Osteocyte (in vitro differentiated cells): ENCODE results near the gene GLG1. TPM values are rescaled to one million over a fixed set of nuclear protein-coding genes. Genes with fewer than 3 reads are reported as not detected.

Experiments used
- DNase-seq: peaks from one replicate; pipeline ENCODE4 v3.0.0; 2021; ENCODE audit warnings: mixed read lengths; ENCODE audit not compliant: unreplicated experiment; ENCODE audit errors: extremely low spot score
- H3K27ac Mint-ChIP-seq: one replicate; pipeline ENCODE4 v1.8.0; 2021; ENCODE audit warnings: mild to moderate bottlenecking, mixed read lengths; ENCODE audit not compliant: unreplicated experiment
- H3K27me3 Mint-ChIP-seq: one replicate; pipeline ENCODE4 v1.8.0; 2021; ENCODE audit warnings: mixed read lengths; ENCODE audit not compliant: unreplicated experiment
- H3K36me3 Mint-ChIP-seq: one replicate; pipeline ENCODE4 v1.8.0; 2021; ENCODE audit warnings: mixed read lengths; ENCODE audit not compliant: unreplicated experiment
- H3K4me1 Mint-ChIP-seq: one replicate; pipeline ENCODE4 v1.8.0; 2021; ENCODE audit warnings: mixed read lengths; ENCODE audit not compliant: unreplicated experiment
- H3K4me3 Mint-ChIP-seq: one replicate; pipeline ENCODE4 v1.8.0; 2021; ENCODE audit warnings: mild to moderate bottlenecking, moderate library complexity, mixed read lengths; ENCODE audit not compliant: unreplicated experiment
- H3K9me3 Mint-ChIP-seq: one replicate; pipeline ENCODE4 v1.8.0; 2021; ENCODE audit warnings: mixed read lengths; ENCODE audit not compliant: unreplicated experiment
- CTCF ChIP-seq: fragments of 200-600 bp; sonication (generic); IDR thresholded peaks from 2 replicates; pipeline ENCODE4 v1.5.0; 2021; ENCODE audit warnings: antibody characterized with exemption, mild to moderate bottlenecking, moderate library complexity
- total RNA-seq: library from RNA; stranded (reverse); gene quantifications from 2 replicates; pipeline ENCODE4 v1.2.1, GENCODE V29; 2021

GLG1 gene
- total RNA-seq, 1 donor from 2014 or later = 241 TPM

DNA sequence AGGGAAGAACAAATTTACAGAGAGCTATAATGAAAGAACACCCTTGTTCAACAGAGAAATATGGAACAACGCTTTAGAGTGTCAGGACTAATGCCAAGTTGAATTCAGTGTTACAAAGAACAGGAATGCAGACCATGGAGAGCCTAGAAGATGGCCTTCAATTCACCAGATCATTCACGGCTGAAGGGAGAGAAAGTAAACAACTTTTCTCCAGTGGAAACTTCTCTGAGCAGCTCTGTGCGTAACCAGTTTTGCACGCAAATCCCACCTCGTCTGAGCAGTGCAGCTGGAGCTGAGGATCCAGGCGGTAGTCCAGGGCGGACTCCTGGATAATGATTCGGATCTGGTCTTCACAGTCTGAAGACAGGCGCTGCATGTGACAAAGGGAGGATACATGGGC lies 145.1 kb downstream of the GLG1 start:
- H3K36me3 Mint-ChIP-seq = peaks cover 64% of the 10 kb centered on the region
- no peak for DNase-seq
- H3K9me3 Mint-ChIP-seq = no peaks in the 10 kb centered on the region
- H3K4me3 Mint-ChIP-seq = no peak overlapping the region
- no peaks in the 10 kb centered on the region for H3K27me3 Mint-ChIP-seq
- H3K4me1 Mint-ChIP-seq = no peaks in the 10 kb centered on the region
- no peak for TF ChIP-seq CTCF
- H3K27ac Mint-ChIP-seq = no peak overlapping the region

DNA sequence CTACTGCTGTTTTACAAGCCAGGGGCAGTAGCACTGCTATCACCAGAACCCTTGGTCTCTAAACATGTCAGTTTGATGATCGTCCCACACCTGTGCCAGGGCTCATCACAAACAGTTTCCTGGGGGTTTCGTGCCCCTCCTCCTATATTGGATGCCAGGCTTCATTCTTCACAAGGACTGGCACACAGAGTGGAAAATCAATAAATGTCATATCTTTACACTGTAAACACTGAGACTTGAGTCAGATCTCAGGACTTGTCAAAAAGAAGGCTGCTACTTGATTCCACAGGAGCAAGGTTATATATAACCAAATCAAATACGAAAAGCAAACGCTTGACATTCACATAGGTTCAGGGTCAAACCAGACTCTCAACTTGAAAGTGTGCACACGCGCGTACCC lies 146.4 kb downstream of the GLG1 start:
- Mint-ChIP-seq H3K4me3 (no peak overlapping the region), H3K4me1 (no peaks in the 10 kb centered on the region), H3K9me3 (no peaks in the 10 kb centered on the region), H3K27ac (no peak overlapping the region), H3K27me3 (no peaks in the 10 kb centered on the region), H3K36me3 (peaks cover 63% of the 10 kb centered on the region)
- no peak for TF ChIP-seq CTCF
- DNase-seq = no peak

DNA sequence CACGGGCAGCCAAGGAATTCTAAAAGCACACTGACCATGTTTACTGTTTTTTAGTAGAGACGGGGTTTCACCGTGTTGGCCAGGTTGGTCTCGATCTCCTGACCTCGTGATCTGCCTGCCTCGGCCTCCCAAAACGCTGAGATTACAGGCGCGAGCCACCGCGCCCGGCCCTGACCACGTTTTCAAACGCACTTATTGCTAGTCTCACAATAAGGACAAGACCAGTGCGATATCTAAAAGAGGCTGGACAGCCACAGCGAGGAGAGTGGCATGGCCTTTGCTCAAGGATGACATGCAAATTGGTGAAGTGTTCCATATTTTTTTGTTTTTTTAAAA lies 150.7 kb downstream of the GLG1 start:
- Mint-ChIP-seq H3K36me3 (peaks cover 60% of the 10 kb centered on the region), H3K4me3 (no peak overlapping the region), H3K27me3 (no peaks in the 10 kb centered on the region), H3K4me1 (no peaks in the 10 kb centered on the region), H3K27ac (no peak overlapping the region), H3K9me3 (no peaks in the 10 kb centered on the region)
- DNase-seq = no peak
- TF ChIP-seq CTCF = no peak

GRCh38 chr16:74455619-74456289 lies 151.2 kb downstream of the GLG1 start:
- DNase-seq = no peak
- H3K36me3 Mint-ChIP-seq = peaks cover 66% of the 10 kb centered on the region
- no peak overlapping the region for H3K27ac Mint-ChIP-seq
- H3K4me3 Mint-ChIP-seq = no peak overlapping the region
- no peak for TF ChIP-seq CTCF
- peaks cover 3% of the 10 kb centered on the region for H3K4me1 Mint-ChIP-seq
- no peaks in the 10 kb centered on the region for H3K9me3 Mint-ChIP-seq
- no peaks in the 10 kb centered on the region for H3K27me3 Mint-ChIP-seq

DNA sequence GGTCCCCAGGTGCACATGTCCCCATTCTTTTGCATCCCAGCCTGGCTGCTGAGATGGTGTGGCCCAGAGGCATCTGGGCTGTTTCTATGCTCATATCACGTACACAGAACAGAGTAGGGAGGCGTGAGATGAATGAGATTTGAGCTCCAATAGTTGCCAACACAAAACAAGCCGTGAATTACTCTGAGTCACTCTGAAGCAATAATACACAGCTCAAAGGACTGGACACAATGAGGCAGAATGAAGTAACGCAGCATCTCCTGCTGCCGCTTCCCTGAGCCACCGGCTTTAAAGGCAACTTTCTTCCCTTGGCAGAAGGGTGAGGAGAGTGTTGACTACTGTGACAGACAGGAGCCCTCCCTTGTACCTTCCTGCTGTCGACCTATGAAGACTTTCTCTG lies 151.7 kb downstream of the GLG1 start:
- TF ChIP-seq CTCF = no peak
- no peaks in the 10 kb centered on the region for H3K9me3 Mint-ChIP-seq
- H3K27me3 Mint-ChIP-seq = no peaks in the 10 kb centered on the region
- H3K36me3 Mint-ChIP-seq = peaks cover 62% of the 10 kb centered on the region
- peaks cover 6% of the 10 kb centered on the region for H3K4me1 Mint-ChIP-seq
- H3K27ac Mint-ChIP-seq = no peak overlapping the region
- no peak for DNase-seq
- no peak overlapping the region for H3K4me3 Mint-ChIP-seq
